Measurements from ENCODE around the gene CPPED1. TPM values are rescaled to one million over a fixed set of nuclear protein-coding genes. Genes with fewer than 3 reads are reported as not detected.

Gene CPPED1
- total and polyA plus RNA-seq, 2 experiments from 2014 or later = 6.2 to 7.3 TPM

Small RNAs within 50 kb of the gene (microRNA-seq; reads per million reads assigned to microRNA genes)
- gene MIR4718 = not detected

Small RNAs within 50 kb of the gene (small RNA-seq; reads per million reads assigned to genes)
- not detected for gene MIR4718 (ENCODE audit: low replicate concordance)
- gene RF00443 (ENCODE audit: low replicate concordance) = not detected

Other genes with a start within 250 kb of the CPPED1 start
- 40.4 and 45.6 TPM in 2 replicates for gene SHISA9, start 97.7 kb upstream of the CPPED1 start, total RNA-seq (2014; rRNA removed; shearing (Covaris generic))
- 7.5 and 10.4 TPM in 2 replicates for gene SHISA9, start 97.7 kb upstream of the CPPED1 start, polyA plus RNA-seq (2016; fragmentation: Nextera tagmentation; extraction: Ambion mirVana)

All from GM23338 (cell line).